Lower leg skin (tissue), 3 donors: ENCODE data around the gene TMOD4.
"Not testable (repeated sequence)": the region's sequence is repeated elsewhere in the genome, so short reads cannot be mapped to it uniquely, and the experiment has no call there.

Experiments
- POLR2A ChIP-seq, 2 donors: fragments of 450-650 bp; IDR thresholded peaks; one replicate each; pipeline ENCODE4 v1.6.1; 2016 to 2017; ENCODE audit warnings: antibody characterized with exemption in 2 of 2, mild to moderate bottlenecking in 1 of 2, moderate library complexity in 1 of 2
- TF ChIP-seq, protein P1 (sequence below), 3 donors: fragments of 450-650 bp; IDR thresholded peaks; one replicate each; pipeline ENCODE4 v1.5.1; 2016; ENCODE audit warnings: antibody characterized with exemption in 3 of 3, mild to moderate bottlenecking in 3 of 3, moderate library complexity in 2 of 3

DNA sequence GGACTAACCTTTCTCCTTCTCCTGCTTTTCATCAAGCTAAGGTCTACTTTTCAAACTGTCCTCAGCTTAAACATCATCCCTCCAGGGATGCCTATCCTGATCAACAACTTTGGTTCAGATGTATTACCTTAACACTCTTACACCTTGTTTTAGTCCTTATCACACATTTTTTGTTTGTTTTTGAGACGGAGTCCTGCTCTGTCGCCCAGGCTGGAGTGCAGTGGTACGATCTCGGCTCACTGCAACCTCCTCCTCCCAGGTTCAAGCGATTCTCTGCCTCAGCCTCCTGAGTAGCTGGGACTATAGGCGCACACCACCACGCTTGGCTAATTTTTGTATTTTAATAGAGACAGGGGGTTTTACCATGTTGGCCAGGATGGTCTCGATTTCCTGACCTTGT is 12.9 kb upstream of the TMOD4 start:
- TF ChIP-seq, protein P1, sequence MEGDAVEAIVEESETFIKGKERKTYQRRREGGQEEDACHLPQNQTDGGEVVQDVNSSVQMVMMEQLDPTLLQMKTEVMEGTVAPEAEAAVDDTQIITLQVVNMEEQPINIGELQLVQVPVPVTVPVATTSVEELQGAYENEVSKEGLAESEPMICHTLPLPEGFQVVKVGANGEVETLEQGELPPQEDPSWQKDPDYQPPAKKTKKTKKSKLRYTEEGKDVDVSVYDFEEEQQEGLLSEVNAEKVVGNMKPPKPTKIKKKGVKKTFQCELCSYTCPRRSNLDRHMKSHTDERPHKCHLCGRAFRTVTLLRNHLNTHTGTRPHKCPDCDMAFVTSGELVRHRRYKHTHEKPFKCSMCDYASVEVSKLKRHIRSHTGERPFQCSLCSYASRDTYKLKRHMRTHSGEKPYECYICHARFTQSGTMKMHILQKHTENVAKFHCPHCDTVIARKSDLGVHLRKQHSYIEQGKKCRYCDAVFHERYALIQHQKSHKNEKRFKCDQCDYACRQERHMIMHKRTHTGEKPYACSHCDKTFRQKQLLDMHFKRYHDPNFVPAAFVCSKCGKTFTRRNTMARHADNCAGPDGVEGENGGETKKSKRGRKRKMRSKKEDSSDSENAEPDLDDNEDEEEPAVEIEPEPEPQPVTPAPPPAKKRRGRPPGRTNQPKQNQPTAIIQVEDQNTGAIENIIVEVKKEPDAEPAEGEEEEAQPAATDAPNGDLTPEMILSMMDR (IDR thresholded peaks at IDR 0.05) = not testable (repeated sequence)
- not testable (repeated sequence) for TF ChIP-seq POLR2A (IDR thresholded peaks at IDR 0.05)
